Measurements from ENCODE around the gene RFX8.

DNA sequence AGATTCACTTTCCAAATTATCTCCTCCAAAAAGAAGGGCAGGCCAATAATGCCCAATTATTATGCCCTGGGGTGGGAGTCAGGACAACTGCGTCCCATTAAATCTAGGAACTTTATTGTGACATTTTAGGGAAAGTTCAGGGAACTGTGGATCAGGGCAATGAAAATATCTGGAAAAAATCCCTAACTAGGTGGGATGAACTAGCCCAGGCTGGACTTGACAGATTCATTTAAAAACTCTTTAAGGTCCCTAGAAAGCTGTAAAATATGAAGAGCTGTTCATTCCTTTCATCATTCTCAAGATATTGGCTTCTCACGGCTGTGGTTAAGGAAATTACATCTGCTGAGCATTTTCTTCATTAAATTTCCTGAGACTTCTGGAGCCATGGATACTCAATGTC, 95.8 kb downstream of the RFX8 start:
- TF ChIP-seq CTCF (IDR thresholded peaks at IDR 0.05; ENCODE audit: insufficient read depth, low read length, poor library complexity, severe bottlenecking) (no peak), EZH2phosphoT487 (conservative IDR thresholded peaks at IDR 0.05; ENCODE audit: low read length) (no peak)

All from SU-DHL-6 (cell line).